NCI-H446 treated with DMSO at 0.1 percent for 48 hours (cell line): ENCODE results near the gene NFATC2IP.
"Not testable (repeated sequence)": the region's sequence is repeated elsewhere in the genome, so short reads cannot be mapped to it uniquely, and the experiment has no call there.

Experiments used
- DNase-seq: peaks from one replicate; lab custom pipeline; 2025; lab: John Stamatoyannopoulos, UW

NFATC2IP gene

DNA sequence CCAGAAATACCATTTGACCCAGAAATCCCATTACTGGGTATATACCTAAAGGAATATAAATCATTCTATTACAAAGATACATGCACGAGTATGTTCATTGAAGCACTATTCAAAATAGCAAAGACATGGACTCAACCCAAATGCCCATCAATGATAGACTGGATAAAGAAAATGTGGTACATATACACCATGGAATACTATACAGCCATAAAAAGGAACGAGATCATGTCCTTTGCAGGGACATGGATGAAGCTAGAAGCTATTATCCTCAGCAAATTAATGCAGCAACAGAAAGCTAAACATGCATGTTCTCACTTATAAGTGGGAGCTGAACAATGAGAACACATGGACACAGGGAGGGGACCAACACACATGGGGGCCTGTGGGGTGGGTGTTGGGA, 24.5 kb upstream of the NFATC2IP start:
- DNase-seq, result not testable (repeated sequence)

DNA sequence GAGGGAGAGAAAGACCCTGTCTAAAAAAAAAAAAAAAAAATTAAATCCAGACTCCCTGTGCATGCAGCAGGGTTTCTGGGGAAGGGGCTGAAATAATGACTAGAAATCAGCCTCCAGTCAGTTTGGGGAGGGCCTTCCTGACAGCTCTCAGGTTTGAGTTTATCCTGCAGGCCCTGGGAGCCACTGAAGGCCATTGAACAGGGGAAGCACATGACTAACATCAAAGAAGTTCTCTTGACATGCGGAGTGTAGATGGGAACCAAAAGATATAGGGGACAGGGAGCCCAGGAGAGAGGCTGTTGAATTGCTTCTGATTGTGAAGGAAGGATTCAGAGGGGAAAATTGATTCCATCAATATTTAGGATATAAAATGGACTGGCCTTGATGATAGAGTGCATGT, 22.9 kb upstream of the NFATC2IP start:
- DNase-seq, result no peak

GRCh38 chr16:28930203-28930602, 20.5 kb upstream of the NFATC2IP start:
- no peak for DNase-seq

DNA sequence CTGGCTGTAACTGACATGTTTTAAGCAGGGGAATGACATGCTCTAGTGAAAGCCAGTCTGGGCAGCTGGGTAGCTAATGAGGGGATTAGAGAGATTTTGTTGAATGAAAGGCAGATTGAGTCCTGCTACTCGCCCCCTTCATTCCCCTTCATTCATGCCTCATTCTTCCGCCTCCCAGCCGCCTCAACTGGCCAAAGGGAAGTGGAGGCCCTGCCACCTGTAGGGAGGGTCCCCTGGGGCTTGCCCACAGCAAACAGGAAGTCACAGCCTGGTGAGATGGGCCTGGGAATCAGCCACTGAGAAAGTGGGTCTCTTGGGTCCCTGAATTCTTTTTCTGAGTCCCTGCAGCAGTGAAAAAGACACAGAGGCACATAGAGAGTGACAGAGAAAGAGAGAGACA, 20.1 kb upstream of the NFATC2IP start:
- no peak for DNase-seq

DNA sequence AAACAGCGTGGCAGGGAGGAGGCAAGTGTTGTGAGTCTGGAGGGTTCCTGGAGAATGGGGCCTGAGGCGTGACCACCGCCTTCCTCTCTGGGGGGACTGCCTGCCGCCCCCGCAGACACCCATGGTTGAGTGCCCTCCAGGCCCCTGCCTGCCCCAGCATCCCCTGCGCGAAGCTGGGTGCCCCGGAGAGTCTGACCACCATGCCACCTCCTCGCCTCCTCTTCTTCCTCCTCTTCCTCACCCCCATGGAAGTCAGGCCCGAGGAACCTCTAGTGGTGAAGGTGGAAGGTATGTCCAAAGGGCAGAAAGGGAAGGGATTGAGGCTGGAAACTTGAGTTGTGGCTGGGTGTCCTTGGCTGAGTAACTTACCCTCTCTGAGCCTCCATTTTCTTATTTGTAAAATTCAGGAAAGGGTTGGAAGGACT, 18.9 kb upstream of the NFATC2IP start, which contains the start of gene CD19:
TSS of gene CD19 (plus strand) at position 171 of the 425 bp plus-strand sequence. CDS start at position 201, 30 bp downstream.
- DNase-seq, result no peak

DNA sequence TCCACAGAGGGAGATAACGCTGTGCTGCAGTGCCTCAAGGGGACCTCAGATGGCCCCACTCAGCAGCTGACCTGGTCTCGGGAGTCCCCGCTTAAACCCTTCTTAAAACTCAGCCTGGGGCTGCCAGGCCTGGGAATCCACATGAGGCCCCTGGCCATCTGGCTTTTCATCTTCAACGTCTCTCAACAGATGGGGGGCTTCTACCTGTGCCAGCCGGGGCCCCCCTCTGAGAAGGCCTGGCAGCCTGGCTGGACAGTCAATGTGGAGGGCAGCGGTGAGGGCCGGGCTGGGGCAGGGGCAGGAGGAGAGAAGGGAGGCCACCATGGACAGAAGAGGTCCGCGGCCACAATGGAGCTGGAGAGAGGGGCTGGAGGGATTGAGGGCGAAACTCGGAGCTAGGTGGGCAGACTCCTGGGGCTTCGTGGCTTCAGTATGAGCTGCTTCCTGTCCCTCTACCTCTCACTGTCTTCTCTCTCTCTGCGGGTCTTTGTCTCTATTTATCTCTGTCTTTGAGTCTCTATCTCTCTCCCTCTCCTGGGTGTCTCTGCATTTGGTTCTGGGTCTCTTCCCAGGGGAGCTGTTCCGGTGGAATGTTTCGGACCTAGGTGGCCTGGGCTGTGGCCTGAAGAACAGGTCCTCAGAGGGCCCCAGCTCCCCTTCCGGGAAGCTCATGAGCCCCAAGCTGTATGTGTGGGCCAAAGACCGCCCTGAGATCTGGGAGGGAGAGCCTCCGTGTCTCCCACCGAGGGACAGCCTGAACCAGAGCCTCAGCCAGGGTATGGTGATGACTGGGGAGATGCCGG, 18.2 kb upstream of the NFATC2IP start:
- no peak for DNase-seq

GRCh38 chr16:28933171-28933570, 17.6 kb upstream of the NFATC2IP start:
- no peak for DNase-seq

DNA sequence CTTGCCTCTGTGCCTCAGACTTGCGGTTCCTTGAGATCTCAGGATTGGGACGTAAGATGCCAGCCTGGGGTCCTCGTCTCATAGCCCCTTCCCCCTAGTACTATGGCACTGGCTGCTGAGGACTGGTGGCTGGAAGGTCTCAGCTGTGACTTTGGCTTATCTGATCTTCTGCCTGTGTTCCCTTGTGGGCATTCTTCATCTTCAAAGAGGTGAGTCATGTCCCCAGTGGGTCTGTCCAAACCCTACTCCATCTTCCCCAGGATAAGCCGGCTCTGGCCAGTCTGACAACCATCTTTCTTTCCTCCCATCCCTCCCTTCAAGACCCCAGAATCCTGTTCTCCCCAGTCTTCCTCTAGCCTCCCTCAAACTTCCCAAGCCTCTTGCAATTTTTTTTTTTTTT, 15.4 kb upstream of the NFATC2IP start:
- no peak for DNase-seq

GRCh38 chr16:28935924-28936783, 14.6 kb upstream of the NFATC2IP start:
- DNase-seq, result no peak

DNA sequence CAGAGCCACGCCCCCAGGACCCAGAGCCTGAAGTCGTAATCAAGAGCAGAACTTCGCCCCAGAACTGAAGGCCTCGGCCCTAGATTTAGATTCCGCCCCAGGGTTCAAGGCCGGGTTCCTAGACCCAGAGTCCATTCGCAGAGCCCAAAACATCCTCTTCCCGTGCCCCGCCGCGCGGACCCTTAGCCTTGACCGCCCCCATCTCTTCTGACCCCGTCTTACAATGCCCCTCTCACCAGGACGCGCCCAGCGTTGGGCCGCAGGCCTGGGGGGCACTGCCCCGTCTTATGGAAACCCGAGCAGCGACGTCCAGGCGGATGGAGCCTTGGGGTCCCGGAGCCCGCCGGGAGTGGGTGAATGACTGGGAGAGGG, 14.0 kb upstream of the NFATC2IP start:
- no peak for DNase-seq

DNA sequence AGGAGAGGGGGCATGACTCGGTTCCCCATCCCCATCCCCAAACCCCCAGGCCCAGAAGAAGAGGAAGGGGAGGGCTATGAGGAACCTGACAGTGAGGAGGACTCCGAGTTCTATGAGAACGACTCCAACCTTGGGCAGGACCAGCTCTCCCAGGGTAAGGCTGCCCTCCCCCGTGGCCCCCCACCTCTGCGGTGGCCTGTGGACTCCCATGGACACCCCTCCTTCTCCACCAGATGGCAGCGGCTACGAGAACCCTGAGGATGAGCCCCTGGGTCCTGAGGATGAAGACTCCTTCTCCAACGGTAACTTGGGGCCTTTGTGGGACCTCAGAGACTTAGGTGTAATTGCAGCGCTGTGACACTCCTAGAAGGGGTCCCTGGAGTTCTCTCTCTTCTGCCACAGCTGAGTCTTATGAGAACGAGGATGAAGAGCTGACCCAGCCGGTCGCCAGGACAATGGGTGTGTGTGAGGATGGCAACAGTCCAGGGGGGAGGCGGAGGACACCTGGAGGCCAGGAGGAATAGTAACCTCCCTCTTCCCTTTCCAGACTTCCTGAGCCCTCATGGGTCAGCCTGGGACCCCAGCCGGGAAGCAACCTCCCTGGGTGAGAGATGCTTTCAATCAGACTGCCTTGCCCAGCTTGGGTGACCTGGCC, 13.4 kb upstream of the NFATC2IP start:
- DNase-seq, result no peak

- no peak for DNase-seq
Measured at GRCh38 chr16:28938721-28939120, 12.0 kb upstream of the NFATC2IP start.

DNA sequence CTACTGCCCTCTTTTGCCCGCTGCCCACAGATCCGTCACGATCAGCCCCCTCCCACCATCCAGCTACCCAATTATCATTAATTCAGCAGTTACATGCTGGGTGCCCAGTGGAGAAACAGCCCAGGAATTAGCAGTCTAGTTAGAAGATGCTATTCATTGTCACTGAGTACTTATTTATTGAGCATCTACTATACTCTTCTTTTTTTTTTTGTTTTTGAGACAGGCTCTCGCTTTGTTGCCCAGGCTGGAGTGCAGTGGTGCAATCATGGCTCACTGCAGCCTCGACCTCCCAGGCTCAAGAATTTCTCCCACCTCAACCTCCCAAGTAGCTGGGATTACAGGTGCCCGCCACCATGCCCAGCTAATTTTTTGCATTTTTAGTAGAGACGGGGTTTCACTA, 10.9 kb upstream of the NFATC2IP start:
- not testable (repeated sequence) for DNase-seq

DNA sequence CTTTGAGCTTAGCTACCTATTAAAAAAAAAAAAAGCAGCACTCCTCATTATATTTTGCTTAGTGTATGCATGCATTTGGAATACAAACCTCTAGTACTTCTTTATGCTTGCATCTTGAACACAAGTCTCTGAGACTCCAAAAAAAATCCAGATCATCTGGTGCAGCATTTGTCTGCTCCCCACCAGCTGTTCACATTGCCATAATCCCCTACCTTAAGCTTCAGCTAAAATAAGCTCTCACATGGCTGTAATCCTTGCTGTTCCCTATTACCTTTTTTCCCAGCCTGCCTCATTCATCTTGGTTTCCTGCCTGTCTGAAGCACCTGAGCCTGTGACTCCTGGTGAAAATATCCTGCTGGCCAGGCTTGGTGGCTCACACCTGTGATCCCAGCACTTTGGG, 7.5 kb upstream of the NFATC2IP start:
- DNase-seq, result no peak

- no peak for DNase-seq
Measured at GRCh38 chr16:28946681-28947080, 4.1 kb upstream of the NFATC2IP start.

DNA sequence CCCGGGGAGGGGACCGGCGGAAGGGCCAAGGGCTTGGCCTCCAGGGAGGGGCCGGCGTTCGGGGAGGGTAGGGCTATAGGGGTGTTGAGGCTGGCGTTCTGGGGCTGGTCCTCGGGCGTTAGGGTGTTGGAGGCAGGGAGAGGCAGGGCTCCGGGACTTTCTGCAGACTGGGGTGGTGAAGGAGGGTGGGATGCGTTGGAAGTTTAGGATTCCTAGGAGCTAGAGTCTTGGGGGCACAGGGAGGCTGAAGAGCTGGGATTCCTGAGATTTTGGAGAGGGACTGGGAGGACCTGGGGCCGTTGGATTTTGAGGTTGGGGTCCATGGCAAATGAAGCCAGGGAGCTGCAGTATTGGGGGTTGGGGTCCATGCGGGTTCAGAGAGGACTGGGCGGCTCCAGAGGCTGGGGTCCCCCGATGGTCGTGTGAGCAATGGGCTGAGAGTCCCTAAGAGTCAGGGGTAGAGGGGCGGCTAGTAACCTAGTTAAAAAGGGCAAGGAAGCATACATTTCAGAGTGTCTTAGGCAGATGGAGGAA, 740 bp downstream of the NFATC2IP start:
- no peak for DNase-seq

GRCh38 chr16:28958216-28958615, 7.5 kb downstream of the NFATC2IP start:
- DNase-seq, result no peak

GRCh38 chr16:28958836-28959235, 8.1 kb downstream of the NFATC2IP start:
- no peak for DNase-seq

- no peak for DNase-seq
Measured at GRCh38 chr16:28964072-28964471, 13.3 kb downstream of the NFATC2IP start.

DNA sequence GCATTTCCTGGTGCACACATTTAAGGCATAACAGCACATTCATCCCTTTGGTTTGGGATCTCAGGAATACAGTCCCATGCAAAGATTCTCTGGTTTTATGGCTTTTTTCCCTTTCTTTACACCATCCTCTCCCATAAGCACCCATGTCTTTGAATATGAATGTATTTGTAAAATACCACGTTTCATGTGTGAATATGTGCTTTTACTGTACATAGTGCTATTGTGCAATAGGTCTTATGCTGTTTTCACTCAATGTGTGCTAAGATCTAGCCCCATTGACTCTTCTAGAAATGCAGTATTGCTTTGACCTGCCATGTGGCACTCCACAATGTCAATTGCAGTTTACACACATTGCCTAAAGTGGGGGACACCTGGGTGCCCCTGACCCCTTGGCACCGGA, 13.8 kb downstream of the NFATC2IP start:
- DNase-seq, result no peak

- no peak for DNase-seq
Measured at GRCh38 chr16:28967156-28967555, 16.4 kb downstream of the NFATC2IP start.

- DNase-seq, result not testable (repeated sequence)
Measured at GRCh38 chr16:28969696-28970095, 19.0 kb downstream of the NFATC2IP start.
